HepG2 (cell line): ENCODE results near the gene CCDC93. TPM values are rescaled to one million over a fixed set of nuclear protein-coding genes. Genes with fewer than 3 reads are reported as not detected.

ENCODE experiments used
- CBFB ChIP-seq: sonication (generic); formaldehyde crosslinking; IDR thresholded peaks from 2 replicates; pipeline ENCODE4 v1.4.0; 2020; ENCODE audit warnings: missing genetic modification reagents
- CENPT ChIP-seq: sonication (generic); formaldehyde crosslinking; IDR thresholded peaks from 2 replicates; pipeline ENCODE4 v1.8.0; 2022; ENCODE audit warnings: low read depth, mild to moderate bottlenecking, moderate library complexity, missing genetic modification reagents
- FOXK2 ChIP-seq: fragments of 450-650 bp; IDR thresholded peaks from 2 replicates; pipeline ENCODE4 v1.6.1; 2016
- GLI4 ChIP-seq: sonication (generic); formaldehyde crosslinking; IDR thresholded peaks from 2 replicates; pipeline ENCODE4 v1.5.1; 2020; ENCODE audit warnings: missing genetic modification reagents, mild to moderate bottlenecking, moderate library complexity, borderline replicate concordance
- HOXD1 ChIP-seq: sonication (generic); formaldehyde crosslinking; IDR thresholded peaks from 2 replicates; pipeline ENCODE4 v1.5.0; 2020; ENCODE audit warnings: missing genetic modification reagents
- KMT2B ChIP-seq: IDR thresholded peaks from 2 replicates; pipeline ENCODE4 v1.6.1; 2016; ENCODE audit warnings: missing genetic modification reagents, missing compliant biosample characterization
- SOX13 ChIP-seq, 3 experiments: fragments of 450-650 bp in 1 of 3; sonication (generic) in 1 of 3; formaldehyde crosslinking in 1 of 3; IDR thresholded peaks in 2 of 3; conservative IDR thresholded peaks in 1 of 3; 2 replicates each; pipeline versions ENCODE4 v1.5.0 to v1.6.1; 2016 to 2020; ENCODE audit warnings: antibody characterized with exemption in 1 of 3, mild to moderate bottlenecking in 1 of 3, missing compliant biosample characterization in 1 of 3, missing genetic modification reagents in 1 of 3, moderate library complexity in 1 of 3
- SP1 ChIP-seq, 2 experiments: fragments of 450-650 bp in 1 of 2; sonication (generic) in 1 of 2; formaldehyde crosslinking in 1 of 2; IDR thresholded peaks; 2 replicates each; pipeline versions ENCODE4 v1.4.0 to v1.6.1; 2016 to 2020; ENCODE audit warnings: missing genetic modification reagents in 1 of 2
- STAT6 ChIP-seq: sonication (generic); formaldehyde crosslinking; IDR thresholded peaks from 2 replicates; pipeline ENCODE4 v1.4.0; 2020; ENCODE audit warnings: missing genetic modification reagents, mild to moderate bottlenecking, borderline replicate concordance
- TAF1 ChIP-seq: sonication (generic); formaldehyde crosslinking; IDR thresholded peaks from 2 replicates; pipeline ENCODE4 v1.4.0; 2020; ENCODE audit warnings: missing genetic modification reagents
- TBL1XR1 ChIP-seq: fragments of 150-350 bp; IDR thresholded peaks from 2 replicates; pipeline ENCODE4 v1.6.1; 2014; ENCODE audit warnings: borderline replicate concordance, low read length; ENCODE audit not compliant: partially characterized antibody
- ZNF232 ChIP-seq: sonication (generic); formaldehyde crosslinking; IDR thresholded peaks from 2 replicates; pipeline ENCODE4 v1.4.0; 2020; ENCODE audit warnings: missing genetic modification reagents, borderline replicate concordance
- ZNF343 ChIP-seq: sonication (generic); formaldehyde crosslinking; IDR thresholded peaks from 2 replicates; pipeline ENCODE4 v1.4.0; 2020; ENCODE audit warnings: mild to moderate bottlenecking, missing genetic modification reagents
- ZNF609 ChIP-seq: sonication (generic); formaldehyde crosslinking; IDR thresholded peaks from 2 replicates; pipeline ENCODE4 v1.4.0; 2020; ENCODE audit warnings: mild to moderate bottlenecking, missing genetic modification reagents, borderline replicate concordance
- ZNF644 ChIP-seq: IDR thresholded peaks from 2 replicates; pipeline ENCODE4 v1.6.1; 2016; ENCODE audit warnings: low read depth
- polyA plus RNA-seq, 8 experiments: library from polyadenylated mRNA; depleted of rRNA in 3 of 8; stranded (reverse) in 7 of 8; unstranded in 1 of 8; fragments of >200 nt; fragmentation: Illumina TruSeq in 4 of 8; extraction: Trizol in 4 of 8; gene quantifications; 2 replicates each; pipeline versions ENCODE4 v1.2.1 to v1.2.3, GENCODE V29; 2011 to 2016; ENCODE audit warnings: low read depth in 4 of 8, missing spikeins in 1 of 8, mixed read lengths in 1 of 8; ENCODE audit not compliant: insufficient read depth in 1 of 8
- total RNA-seq, 5 experiments: library from RNA; depleted of rRNA; stranded (reverse); fragments of >200 nt; fragmentation: Illumina TruSeq; extraction: Trizol; gene quantifications; 2 replicates each; pipeline ENCODE4 v1.2.3, GENCODE V29; 2016; ENCODE audit warnings: low read depth in 1 of 5

Gene CCDC93
- total and polyA plus RNA-seq, 2 of the 13 experiments (the other 11 are each of a cell fraction or from before 2014, with no cell fraction given): 37.2 to 53.2 TPM

- peak; percentile 98; the same call in 1 of the 2 replicates for TF ChIP-seq ZNF343
- TF ChIP-seq FOXK2: no peak
- TF ChIP-seq SP1 (IDR thresholded peaks at IDR 0.05): no peak
- no peak; the same call in 1 of the 2 replicates for TF ChIP-seq SP1 (CRISPR knock-in tag; IDR thresholded peaks at IDR 0.05)
- TF ChIP-seq STAT6: no peak
- TF ChIP-seq ZNF609: peak; percentile 49; the same call in 1 of the 2 replicates
- TF ChIP-seq SOX13 (IDR thresholded peaks at IDR 0.05): 0 out of 2 replicates have a peak, but pooled peaks have one; percentile 44
- TF ChIP-seq SOX13 (CRISPR knock-in tag; conservative IDR thresholded peaks at IDR 0.05 in 1 of 2, IDR thresholded peaks at IDR 0.05 in 1 of 2): 0 out of 4 replicates have a peak, but pooled peaks of 1 of the 2 experiments have one; percentile 3
- TF ChIP-seq ZNF232 (CRISPR knock-in tag): peak; percentile 28
- peak; percentile 12; the same call in 1 of the 2 replicates for TF ChIP-seq CBFB (CRISPR knock-in tag)
- TF ChIP-seq TAF1: peak; percentile 53
- TF ChIP-seq KMT2B (CRISPR knock-in tag): peak; percentile 40
- TF ChIP-seq TBL1XR1: no peak
- no peak for TF ChIP-seq ZNF644 (CRISPR knock-in tag)
- TF ChIP-seq HOXD1: 0 out of 2 replicates have a peak, but pooled peaks have one; percentile 35
- TF ChIP-seq CENPT: no peak
- TF ChIP-seq GLI4 (CRISPR knock-in tag): 0 out of 2 replicates have a peak, but pooled peaks have one; percentile 29
Measured at GRCh38 chr2:118013724-118014491, at the start of gene CCDC93 (continued).
